K562 (cell line): ENCODE results near the gene GRB10.

Experiments
- CBX3 ChIP-seq, 2 experiments: IDR thresholded peaks; 1 replicate in 1 of 2; 2 replicates in 1 of 2; pipeline ENCODE4 v1.6.1; 2012; ENCODE audit warnings: inconsistent platforms in 2 of 2, low read length in 2 of 2, borderline replicate concordance in 1 of 2, control low read depth in 1 of 2
- CC2D1A ChIP-seq: fragments of 450-650 bp; IDR thresholded peaks from 2 replicates; pipeline ENCODE4 v1.6.1; 2017; ENCODE audit warnings: mild to moderate bottlenecking
- CHD1 ChIP-seq: fragments of 200-600 bp; sonication (generic); IDR thresholded peaks from one replicate; pipeline ENCODE4 v1.6.1; 2012; ENCODE audit warnings: mild to moderate bottlenecking, moderate library complexity, low read length, inconsistent platforms
- CTCF ChIP-seq, 3 experiments: IDR thresholded peaks in 2 of 3; conservative IDR thresholded peaks in 1 of 3; 2 replicates each; pipeline ENCODE4 v1.5.1; 2011 to 2012; ENCODE audit warnings: low read length in 3 of 3, mild to moderate bottlenecking in 3 of 3, control low read depth in 2 of 3, improper control_type of control experiment in 1 of 3, inconsistent platforms in 1 of 3, low read depth in 1 of 3, mixed read lengths in 1 of 3, moderate library complexity in 1 of 3; ENCODE audit not compliant: insufficient read depth in 2 of 3
- EGR1 ChIP-seq: fragments of 450-650 bp; conservative IDR thresholded peaks from 2 replicates; pipeline ENCODE4 v1.6.1; 2017; ENCODE audit warnings: mild to moderate bottlenecking
- EZH2 ChIP-seq: IDR thresholded peaks from 2 replicates; pipeline ENCODE4 v1.6.1; 2012; ENCODE audit warnings: low read depth, mild to moderate bottlenecking, inconsistent platforms, low read length, borderline replicate concordance
- FOXA1 ChIP-seq: fragments of 450-650 bp; IDR thresholded peaks from 2 replicates; pipeline ENCODE4 v1.6.1; 2016; ENCODE audit warnings: mild to moderate bottlenecking, borderline replicate concordance
- GTF3C2 ChIP-seq: IDR thresholded peaks from 3 replicates; pipeline ENCODE4 v1.6.1; 2011; ENCODE audit warnings: borderline replicate concordance, mild to moderate bottlenecking, moderate library complexity; ENCODE audit not compliant: insufficient read length; ENCODE audit errors: extremely low read depth
- NRF1 ChIP-seq, 2 experiments: fragments of 450-650 bp; IDR thresholded peaks in 1 of 2; conservative IDR thresholded peaks in 1 of 2; 2 replicates each; pipeline ENCODE4 v1.6.1; 2014; ENCODE audit warnings: mild to moderate bottlenecking in 2 of 2
- POLR2AphosphoS5 ChIP-seq: IDR thresholded peaks from 2 replicates; pipeline ENCODE4 v1.6.1; 2011; ENCODE audit warnings: mild to moderate bottlenecking, low read depth, low read length, moderate library complexity; ENCODE audit not compliant: control insufficient read depth, insufficient read depth
- RFX1 ChIP-seq: fragments of 450-650 bp; IDR thresholded peaks from 2 replicates; pipeline ENCODE4 v1.6.1; 2016; ENCODE audit warnings: mild to moderate bottlenecking, moderate library complexity
- SRSF1 ChIP-seq: fragments of 200-400 bp; formaldehyde crosslinking; IDR thresholded peaks from 2 replicates; pipeline ENCODE4 v1.6.1; 2017; ENCODE audit warnings: mild to moderate bottlenecking, low read depth, low read length, moderate library complexity
- STAT6 ChIP-seq: sonication (generic); formaldehyde crosslinking; IDR thresholded peaks from 2 replicates; pipeline ENCODE4 v1.8.1; 2023; ENCODE audit warnings: mild to moderate bottlenecking, missing genetic modification reagents

GRCh38 chr7:50591480-50592438 is 190.9 kb downstream of the GRB10 start:
- TF ChIP-seq SRSF1 (no peak), RFX1 (no peak), NRF1 (conservative IDR thresholded peaks at IDR 0.05 in 1 of 2, IDR thresholded peaks at IDR 0.05 in 1 of 2) (no peak), CBX3 (IDR thresholded peaks at IDR 0.05; ENCODE audit: borderline replicate concordance in 1 of 2, low read length in 2 of 2) (no peak), CTCF (IDR thresholded peaks at IDR 0.05 in 2 of 3, conservative IDR thresholded peaks at IDR 0.05 in 1 of 3; ENCODE audit: insufficient read depth in 2 of 3, low read depth in 1 of 3, low read length in 3 of 3) (no peak), STAT6 (CRISPR knock-in tag) (no peak), POLR2AphosphoS5 (no peak), CC2D1A (no peak), FOXA1 (no peak), EGR1 (no peak), EZH2 (no peak), GTF3C2 (no peak), CHD1 (no peak)
